Vagina (tissue), 2 donors: ENCODE measurements around the gene ACYP2. TPM values are rescaled to one million over a fixed set of nuclear protein-coding genes. Genes with fewer than 3 reads are reported as not detected.
"Not testable (repeated sequence)": the region's sequence is repeated elsewhere in the genome, so short reads cannot be mapped to it uniquely, and the experiment has no call there.

Experiments used
- DNase-seq, 2 donors: peaks; one replicate each; pipeline ENCODE4 v3.0.0-alpha.2; 2017; ENCODE audit errors: extremely low spot score in 2 of 2
- H3K27ac ChIP-seq: fragments of 200-600 bp; sonication (generic); one replicate; pipeline ENCODE4 v1.5.1; 2019
- H3K27me3 ChIP-seq: fragments of 200-600 bp; sonication (generic); one replicate; pipeline ENCODE4 v1.5.1; 2019
- H3K36me3 ChIP-seq, 2 donors: fragments of 200-600 bp; sonication (generic); one replicate each; pipeline ENCODE4 v1.5.1; 2017 to 2019
- H3K4me1 ChIP-seq: fragments of 200-600 bp; sonication (generic); one replicate; pipeline ENCODE4 v1.5.1; 2019
- H3K4me3 ChIP-seq, 2 donors: fragments of 200-600 bp; sonication (generic); 1 replicate in 1 of 2; 2 replicates in 1 of 2; pipeline ENCODE4 v1.5.1; 2016 to 2019
- H3K9me3 ChIP-seq: fragments of 200-600 bp; sonication (generic); one replicate; pipeline ENCODE4 v1.5.1; 2019
- CTCF ChIP-seq, 3 experiments: fragments of 450-650 bp in 2 of 3; fragments of 200-600 bp in 1 of 3; sonication (generic) in 1 of 3; IDR thresholded peaks; one replicate each; pipeline ENCODE4 v1.5.1; 2017 to 2019; ENCODE audit warnings: antibody characterized with exemption in 3 of 3, mild to moderate bottlenecking in 2 of 3, moderate library complexity in 2 of 3
- POLR2A ChIP-seq, 2 donors: fragments of 450-650 bp; IDR thresholded peaks; one replicate each; pipeline ENCODE4 v1.6.1; 2017; ENCODE audit warnings: antibody characterized with exemption in 2 of 2, mild to moderate bottlenecking in 2 of 2, moderate library complexity in 2 of 2
- POLR2AphosphoS5 ChIP-seq, 2 donors: sonication (generic); formaldehyde crosslinking; IDR thresholded peaks; one replicate each; pipeline ENCODE4 v1.9.0; 2017; ENCODE audit warnings: antibody characterized with exemption in 2 of 2, mild to moderate bottlenecking in 2 of 2, low read depth in 1 of 2; ENCODE audit not compliant: insufficient read depth in 1 of 2
- intact Hi-C: fragments of 100-400 bp; cut with DNase I; formaldehyde crosslinking; loops from one replicate; pipeline ENCODE4 v1.15.1; 2023
- total RNA-seq: library from RNA; depleted of rRNA; stranded (reverse); fragments of >200 nt; gene quantifications from one replicate; pipeline ENCODE4 v1.2.3, GENCODE V29; 2016

Gene ACYP2
- total RNA-seq, 1 donor from 2014 or later: 10.8 TPM

GRCh38 chr2:54260241-54260595, 144.8 kb downstream of the ACYP2 start:
- DNase-seq: no peak
- H3K27me3 ChIP-seq: no peaks in the 10 kb centered on the region
- intact Hi-C loops: no loop called here
- H3K4me1 ChIP-seq: no peaks in the 10 kb centered on the region
- H3K9me3 ChIP-seq: no peaks in the 10 kb centered on the region
- no peak overlapping the region for H3K27ac ChIP-seq
- no peaks in the 10 kb centered on the region for H3K36me3 ChIP-seq
- no peak overlapping the region for H3K4me3 ChIP-seq
- no peak for TF ChIP-seq POLR2AphosphoS5 (IDR thresholded peaks at IDR 0.05; ENCODE audit: insufficient read depth in 1 of 2, low read depth in 1 of 2)
- TF ChIP-seq POLR2A (IDR thresholded peaks at IDR 0.05): no peak
- no peak for TF ChIP-seq CTCF (IDR thresholded peaks at IDR 0.05)

GRCh38 chr2:54261537-54261936, 146.1 kb downstream of the ACYP2 start:
- no peak for DNase-seq
- Histone ChIP-seq H3K36me3 (no peaks in the 10 kb centered on the region), H3K9me3 (no peaks in the 10 kb centered on the region), H3K4me3 (no peak overlapping the region), H3K4me1 (no peaks in the 10 kb centered on the region), H3K27me3 (no peaks in the 10 kb centered on the region), H3K27ac (no peak overlapping the region)
- intact Hi-C loops: no loop called here
- TF ChIP-seq CTCF (IDR thresholded peaks at IDR 0.05): no peak
- no peak for TF ChIP-seq POLR2AphosphoS5 (IDR thresholded peaks at IDR 0.05; ENCODE audit: insufficient read depth in 1 of 2, low read depth in 1 of 2)
- no peak for TF ChIP-seq POLR2A (IDR thresholded peaks at IDR 0.05)

- Histone ChIP-seq H3K27me3 (no peaks in the 10 kb centered on the region), H3K4me3 (no peak overlapping the region), H3K9me3 (no peaks in the 10 kb centered on the region), H3K4me1 (no peaks in the 10 kb centered on the region), H3K27ac (no peak overlapping the region), H3K36me3 (no peaks in the 10 kb centered on the region)
- no peak for TF ChIP-seq POLR2A (IDR thresholded peaks at IDR 0.05)
- TF ChIP-seq CTCF (IDR thresholded peaks at IDR 0.05): no peak
- no peak for TF ChIP-seq POLR2AphosphoS5 (IDR thresholded peaks at IDR 0.05; ENCODE audit: insufficient read depth in 1 of 2, low read depth in 1 of 2)
- DNase-seq: no peak
- intact Hi-C loops: no loop called here
These were observed 146.8 kb downstream of the ACYP2 start for GRCh38 chr2:54262015-54262765.

- H3K36me3 ChIP-seq, H3K27me3 ChIP-seq, intact Hi-C loops, DNase-seq, H3K27ac ChIP-seq, H3K9me3 ChIP-seq, H3K4me1 ChIP-seq, H3K4me3 ChIP-seq: not testable (repeated sequence)
These were observed 149.7 kb downstream of the ACYP2 start for GRCh38 chr2:54265081-54265480.

- Histone ChIP-seq H3K4me3 (no peak overlapping the region), H3K27ac (no peak overlapping the region), H3K9me3 (no peaks in the 10 kb centered on the region), H3K27me3 (no peaks in the 10 kb centered on the region), H3K36me3 (no peaks in the 10 kb centered on the region), H3K4me1 (no peaks in the 10 kb centered on the region)
- intact Hi-C loops: no loop called here
- no peak for DNase-seq
- TF ChIP-seq POLR2A (IDR thresholded peaks at IDR 0.05): no peak
- no peak for TF ChIP-seq CTCF (IDR thresholded peaks at IDR 0.05)
- no peak for TF ChIP-seq POLR2AphosphoS5 (IDR thresholded peaks at IDR 0.05; ENCODE audit: insufficient read depth in 1 of 2, low read depth in 1 of 2)
These were observed 152.2 kb downstream of the ACYP2 start for GRCh38 chr2:54267577-54267976.
